Adipocyte (in vitro differentiated cells): ENCODE results near the gene LCN2.
"Not testable (repeated sequence)": the region's sequence is repeated elsewhere in the genome, so short reads cannot be mapped to it uniquely, and the experiment has no call there.

Experiments used
- DNase-seq: peaks from one replicate; pipeline ENCODE4 v3.0.0-alpha.2; 2015; ENCODE audit warnings: low read depth
- H3K27me3 ChIP-seq: replicated peaks from 2 replicates; pipeline ENCODE4 v1.7.0; 2013; ENCODE audit warnings: mild to moderate bottlenecking, low read length, moderate library complexity; ENCODE audit not compliant: control insufficient read depth, insufficient read depth
- H3K36me3 ChIP-seq: 2 replicates; pipeline ENCODE4 v1.7.0; 2013; ENCODE audit warnings: low read length, mild to moderate bottlenecking, moderate library complexity; ENCODE audit not compliant: control insufficient read depth, insufficient read depth, severe bottlenecking
- H3K4me1 ChIP-seq: 2 replicates; pipeline ENCODE4 v1.7.0; 2013; ENCODE audit warnings: mild to moderate bottlenecking, low read length, moderate library complexity; ENCODE audit not compliant: control insufficient read depth, insufficient read depth
- H3K4me3 ChIP-seq: 2 replicates; pipeline ENCODE4 v1.7.0; 2013; ENCODE audit warnings: mild to moderate bottlenecking, low read length, moderate library complexity
- H3K9ac ChIP-seq: 2 replicates; pipeline ENCODE4 v1.7.0; 2013; ENCODE audit warnings: mild to moderate bottlenecking, low read length, moderate library complexity
- H3K9me3 ChIP-seq: 2 replicates; pipeline ENCODE4 v1.7.0; 2013; ENCODE audit warnings: mild to moderate bottlenecking, low read length, moderate library complexity; ENCODE audit not compliant: control insufficient read depth

The LCN2 gene

GRCh38 chr9:128123451-128124080 is 25.7 kb upstream of the LCN2 start:
- Histone ChIP-seq H3K36me3 (peaks cover 27% of the 10 kb centered on the region), H3K27me3 (no peaks in the 10 kb centered on the region), H3K9me3 (no peaks in the 10 kb centered on the region), H3K9ac (no peak overlapping the region), H3K4me1 (peaks cover 15% of the 10 kb centered on the region), H3K4me3 (no peak overlapping the region)
- DNase-seq = no peak

DNA sequence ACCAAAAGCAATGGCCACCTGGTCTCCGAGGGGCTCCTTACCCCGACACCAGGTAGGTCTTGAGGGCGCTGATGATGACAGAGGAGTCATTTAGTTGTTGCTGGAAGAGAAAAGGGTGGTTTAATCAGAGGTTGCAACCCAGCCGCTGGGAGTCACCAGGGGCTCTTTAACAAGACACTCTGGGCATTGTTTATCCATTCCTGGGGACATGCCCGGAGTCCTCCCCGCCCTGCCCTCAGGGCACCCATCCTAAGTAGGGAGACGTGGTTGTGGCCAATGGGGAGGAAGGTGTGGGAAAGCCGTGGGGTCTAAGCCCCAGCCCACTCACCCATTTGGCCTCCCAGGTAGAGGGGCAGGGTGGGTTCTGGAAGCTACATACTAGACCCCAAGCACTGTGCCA is 24.8 kb upstream of the LCN2 start:
- Histone ChIP-seq H3K4me1 (peaks cover 20% of the 10 kb centered on the region), H3K27me3 (no peaks in the 10 kb centered on the region), H3K9me3 (no peaks in the 10 kb centered on the region), H3K9ac (no peak overlapping the region), H3K36me3 (peaks cover 27% of the 10 kb centered on the region), H3K4me3 (no peak overlapping the region)
- no peak for DNase-seq

- peaks cover 20% of the 10 kb centered on the region for H3K4me1 ChIP-seq
- peak overlapping the region; percentile 18 for H3K9ac ChIP-seq
- peaks cover 27% of the 10 kb centered on the region for H3K36me3 ChIP-seq
- H3K9me3 ChIP-seq = no peaks in the 10 kb centered on the region
- DNase-seq = peak; percentile 66
- no peak overlapping the region for H3K4me3 ChIP-seq
- H3K27me3 ChIP-seq = no peaks in the 10 kb centered on the region
These were observed 24.2 kb upstream of the LCN2 start for GRCh38 chr9:128124873-128125579.

DNA sequence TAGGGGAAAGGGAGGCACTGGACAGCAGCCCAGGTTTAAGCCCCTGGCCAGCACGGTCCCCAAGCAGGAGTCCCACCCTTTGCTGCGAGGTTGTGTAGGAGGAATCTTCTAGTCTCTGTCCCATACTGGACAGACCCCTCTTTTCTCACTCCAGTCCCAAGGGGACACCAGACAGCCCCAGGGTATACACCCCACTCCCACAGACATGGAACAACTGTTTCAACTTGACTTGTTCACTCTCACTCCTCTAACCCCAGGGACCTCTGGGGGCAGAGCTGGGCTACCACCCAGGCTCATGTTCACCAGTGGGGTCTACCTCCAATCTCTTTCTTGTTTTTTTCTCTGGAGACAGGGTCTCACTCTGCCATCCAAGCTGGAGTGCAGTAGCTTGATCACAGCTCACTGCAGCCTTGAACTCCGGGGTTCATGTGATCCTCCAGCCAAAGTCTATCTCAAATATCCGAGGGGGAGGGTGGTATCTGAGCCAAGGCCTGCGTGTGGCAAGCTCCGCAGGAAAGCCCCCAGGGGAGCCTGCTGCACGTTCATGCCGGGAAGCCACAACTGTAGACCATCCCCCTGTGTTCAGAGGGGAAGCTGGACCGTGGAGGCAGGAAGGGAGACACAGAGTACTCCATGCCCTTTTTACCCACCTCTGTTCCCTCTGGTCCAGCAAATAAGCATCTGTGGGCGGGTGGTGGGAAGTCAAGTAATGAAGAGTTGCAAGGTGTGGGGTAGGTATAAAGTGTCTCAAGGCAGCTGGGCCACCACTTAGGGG is 23.5 kb upstream of the LCN2 start:
- no peaks in the 10 kb centered on the region for H3K9me3 ChIP-seq
- no peaks in the 10 kb centered on the region for H3K27me3 ChIP-seq
- H3K9ac ChIP-seq = peak overlapping the region; percentile 18
- peaks cover 26% of the 10 kb centered on the region for H3K36me3 ChIP-seq
- peaks cover 20% of the 10 kb centered on the region for H3K4me1 ChIP-seq
- no peak for DNase-seq
- peak overlapping the region; percentile 97 for H3K4me3 ChIP-seq

DNA sequence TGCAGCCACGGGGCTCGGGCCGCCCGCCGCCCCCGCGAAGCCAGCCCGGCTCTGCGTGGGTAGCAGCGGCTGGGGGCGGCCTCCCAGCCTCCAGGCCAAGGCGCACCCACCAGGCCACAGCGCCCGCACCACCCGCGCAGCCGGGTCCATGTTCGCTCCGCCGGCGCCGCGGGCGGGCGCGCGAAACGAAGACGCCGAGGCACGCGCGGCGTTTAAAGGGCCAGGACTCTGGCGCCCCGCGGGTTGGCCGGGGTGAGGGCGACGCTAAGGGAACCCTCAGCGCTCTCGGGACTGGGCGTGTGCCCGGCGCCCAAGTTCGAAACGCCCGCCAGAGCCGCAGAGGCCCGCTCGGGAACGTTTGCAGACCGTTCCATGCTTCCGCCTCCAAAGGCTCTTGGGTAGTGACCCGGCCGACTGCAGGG is 21.7 kb upstream of the LCN2 start, which contains the start of gene PTGES2:
TSS of gene PTGES2 (minus strand) at position 162 of the 422 bp plus-strand sequence. CDS start at position 150, 12 bp downstream.
- Histone ChIP-seq H3K27me3 (no peaks in the 10 kb centered on the region), H3K9me3 (no peaks in the 10 kb centered on the region), H3K4me3 (peak within 1 kb of the TSS; percentile 97), H3K36me3 (peaks cover 12% of the 10 kb centered on the region), H3K4me1 (peaks cover 20% of the 10 kb centered on the region), H3K9ac (peak within 1 kb of the TSS; percentile 95)
- peak; percentile 95 for DNase-seq

- peak overlapping the region; percentile 97 for H3K4me3 ChIP-seq
These were observed 21.0 kb upstream of the LCN2 start for GRCh38 chr9:128127990-128128835.

GRCh38 chr9:128128836-128129590 is 20.2 kb upstream of the LCN2 start:
- peak overlapping the region; percentile 97 for H3K4me3 ChIP-seq
- DNase-seq = no peak
- peak overlapping the region; percentile 95 for H3K9ac ChIP-seq
- H3K36me3 ChIP-seq = peaks cover 2% of the 10 kb centered on the region
- peaks cover 4% of the 10 kb centered on the region for H3K9me3 ChIP-seq
- no peaks in the 10 kb centered on the region for H3K27me3 ChIP-seq
- H3K4me1 ChIP-seq = peaks cover 20% of the 10 kb centered on the region

More at GRCh38 chr9:128127990-128128835, 21.0 kb upstream of the LCN2 start:
- DNase-seq = peak; percentile 93
- Histone ChIP-seq H3K9ac (peak overlapping the region; percentile 95), H3K36me3 (peaks cover 6% of the 10 kb centered on the region), H3K9me3 (no peaks in the 10 kb centered on the region), H3K4me1 (peaks cover 20% of the 10 kb centered on the region), H3K27me3 (no peaks in the 10 kb centered on the region)

DNA sequence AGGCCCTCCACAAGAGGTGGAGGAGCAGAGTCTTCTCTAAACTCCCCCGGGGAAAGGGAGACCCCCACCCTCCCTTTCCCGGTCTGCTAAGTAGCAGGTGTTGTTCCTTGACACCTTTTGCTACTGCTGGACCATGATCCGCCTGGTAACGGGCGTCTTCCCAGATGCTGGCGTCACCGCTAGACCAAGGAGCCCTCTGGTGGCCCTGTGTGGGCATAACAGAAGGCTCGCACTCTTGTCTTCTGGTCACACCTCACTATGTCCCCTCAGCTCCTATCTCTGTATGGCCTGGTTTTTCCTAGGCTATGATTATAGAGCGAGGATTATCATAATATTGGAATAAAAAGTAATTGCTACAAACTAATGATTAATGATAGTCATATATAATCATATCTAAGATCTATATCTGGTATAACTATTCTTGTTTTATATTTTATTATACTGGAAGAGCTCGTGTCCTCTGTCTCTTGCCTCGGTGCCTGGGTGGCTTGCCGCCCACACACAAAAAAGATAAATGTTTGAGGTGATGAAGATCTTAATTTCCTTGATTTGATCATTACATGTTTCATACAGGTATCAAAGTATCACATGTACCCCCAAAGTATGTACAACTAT is 19.2 kb upstream of the LCN2 start:
- H3K9ac ChIP-seq, H3K27me3 ChIP-seq, DNase-seq, H3K9me3 ChIP-seq, H3K36me3 ChIP-seq, H3K4me3 ChIP-seq: not testable (repeated sequence)
- H3K4me1 ChIP-seq = peaks cover 20% of the 10 kb centered on the region

- not testable (repeated sequence) for H3K36me3 ChIP-seq, H3K9ac ChIP-seq, DNase-seq, H3K27me3 ChIP-seq, H3K9me3 ChIP-seq, H3K4me3 ChIP-seq
- H3K4me1 ChIP-seq = peaks cover 14% of the 10 kb centered on the region
These were observed 18.6 kb upstream of the LCN2 start for GRCh38 chr9:128130651-128131050.

- DNase-seq, H3K36me3 ChIP-seq, H3K9ac ChIP-seq: not testable (repeated sequence)
These were observed 17.9 kb upstream of the LCN2 start for GRCh38 chr9:128131346-128131745.

More at GRCh38 chr9:128131346-128131745, 17.9 kb upstream of the LCN2 start:
- H3K9me3 ChIP-seq, H3K4me1 ChIP-seq, H3K4me3 ChIP-seq, H3K27me3 ChIP-seq: not testable (repeated sequence)
